ENCODE results near the gene OR4C5.
"Not testable (repeated sequence)": the region's sequence is repeated elsewhere in the genome, so short reads cannot be mapped to it uniquely, and the experiment has no call there.

Gene OR4C5

DNA sequence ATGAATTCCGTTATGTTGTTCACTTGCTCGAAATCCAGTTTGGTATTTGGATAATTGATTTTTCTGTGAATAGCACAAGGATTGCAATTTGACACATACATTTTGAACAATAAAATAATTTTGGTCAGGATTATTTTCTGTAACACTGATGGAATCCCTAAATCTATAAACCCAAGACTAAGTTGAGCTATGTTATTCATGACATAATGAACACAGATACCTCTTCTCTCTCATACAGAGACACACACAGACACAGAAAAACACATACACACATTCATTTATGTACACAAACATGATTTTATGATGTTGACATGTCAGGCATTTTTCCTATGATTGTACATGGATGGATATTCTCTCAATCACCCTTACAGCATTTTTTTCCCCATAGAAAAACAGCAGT is at the start of gene OR4C5:
Gene OR4C5, minus strand, starts transcription at position 101 of the 400 bp plus-strand sequence. Its CDS starts 0 bp downstream, at position 101.
- DNase-seq, result no peak

GRCh38 chr11:48384670-48385069 is 18.4 kb upstream of the OR4C5 start:
- no peak for DNase-seq

DNA sequence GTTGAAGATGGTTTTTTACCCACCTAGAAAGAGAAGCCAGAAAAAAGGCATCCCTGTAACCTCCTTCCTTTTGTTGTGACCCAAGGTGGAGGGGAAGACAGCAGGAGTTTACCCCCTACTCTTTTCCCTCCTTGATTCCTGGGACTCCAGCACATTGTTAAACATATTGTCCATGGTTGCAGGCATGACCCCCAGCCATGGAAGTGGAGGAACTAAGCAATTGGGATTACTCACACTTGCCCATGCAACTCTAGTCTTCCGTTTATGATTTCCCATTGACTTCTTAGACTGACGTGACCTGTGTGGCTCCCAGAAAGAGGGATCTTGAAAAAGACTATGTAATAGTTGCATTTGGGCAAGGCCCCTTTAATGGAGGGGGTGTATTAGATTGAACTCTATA is 17.9 kb upstream of the OR4C5 start:
- DNase-seq, result not testable (repeated sequence)

GRCh38 chr11:48361289-48361688 is 5.0 kb downstream of the OR4C5 start:
- DNase-seq, result not testable (repeated sequence)

DNA sequence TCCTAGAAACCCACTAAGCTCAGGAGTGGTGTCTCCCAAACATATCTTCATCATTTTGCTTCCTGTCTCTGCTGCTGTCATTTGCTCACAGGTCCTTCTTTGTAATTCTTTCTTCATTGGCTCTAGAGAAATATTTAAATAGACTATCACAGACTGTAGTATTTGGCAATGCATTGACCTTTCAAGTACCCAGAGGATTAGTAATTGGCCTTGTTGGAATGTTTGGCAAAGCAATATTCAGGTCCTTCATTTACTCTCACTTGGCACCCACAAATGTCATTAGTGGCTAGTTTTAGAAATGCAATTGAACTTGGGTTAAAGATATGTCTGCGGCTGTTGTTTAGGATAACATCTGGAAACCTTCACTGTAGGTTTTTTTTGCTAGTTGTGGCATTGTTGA is 11.6 kb downstream of the OR4C5 start:
- DNase-seq, result no peak

DNA sequence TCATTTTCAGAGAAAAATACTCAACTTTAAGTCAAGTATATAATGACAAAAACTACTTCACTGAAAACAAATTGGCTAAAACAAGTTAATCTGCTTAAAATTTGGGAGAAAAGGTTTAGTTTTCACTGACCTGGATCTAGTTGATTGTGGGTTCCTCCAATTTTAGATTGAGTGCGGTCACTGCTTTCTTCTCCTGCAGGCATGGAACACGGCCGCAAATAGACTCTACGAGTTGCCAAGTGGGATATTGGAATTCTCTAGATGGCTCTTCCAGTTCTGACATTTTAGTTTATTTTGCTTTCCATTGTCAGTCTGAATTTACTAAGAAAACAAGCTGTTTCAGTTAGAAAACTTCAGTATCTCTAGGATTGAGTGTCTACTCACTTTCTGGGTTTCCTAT is 12.3 kb downstream of the OR4C5 start:
- DNase-seq, result no peak

GRCh38 chr11:48346286-48346685 is 20.0 kb downstream of the OR4C5 start:
- DNase-seq, result not testable (repeated sequence)

GRCh38 chr11:48342505-48342904 is 23.8 kb downstream of the OR4C5 start:
- DNase-seq, result not testable (repeated sequence)

- no peak for DNase-seq
Observed at GRCh38 chr11:48341466-48341865, 24.8 kb downstream of the OR4C5 start.

DNA sequence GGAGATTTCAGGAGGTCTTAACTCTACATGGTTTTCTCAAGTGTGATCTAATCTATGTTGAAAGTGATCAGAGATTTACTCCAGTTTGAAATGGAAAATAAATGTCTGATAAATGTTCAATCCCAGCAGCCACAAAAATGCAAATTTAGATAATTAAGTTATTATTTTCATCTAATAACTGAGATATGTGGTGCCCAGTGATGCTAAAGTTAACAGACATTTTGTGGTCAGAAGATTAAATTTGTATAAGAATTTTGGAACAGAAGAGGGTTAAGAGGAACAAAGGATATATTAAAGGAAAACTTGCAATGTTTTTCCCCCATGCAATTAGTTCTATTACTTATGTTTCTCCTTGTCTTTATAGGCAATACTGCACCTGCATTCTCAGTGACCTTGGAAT is 41.6 kb downstream of the OR4C5 start, which contains the start of gene OR4C3:
Gene OR4C3, plus strand, starts transcription at position 301 of the 400 bp plus-strand sequence. CDS start 102 bp downstream, outside the sequence.
- DNase-seq, result not testable (repeated sequence)

- not testable (repeated sequence) for DNase-seq
Observed at GRCh38 chr11:48319813-48320212, 46.5 kb downstream of the OR4C5 start.
